ENCODE measurements around the gene LRRC61.

GRCh38 chr7:150380463-150380862 lies 57.3 kb downstream of the LRRC61 start:
- TF ChIP-seq CTCF (IDR thresholded peaks at IDR 0.05) = no peak
- no peak for TF ChIP-seq POLR2A (IDR thresholded peaks at IDR 0.05)
